B cell (primary cell): ENCODE data around the gene USP12. TPM values are rescaled to one million over a fixed set of nuclear protein-coding genes. Genes with fewer than 3 reads are reported as not detected.

Source experiments
- ATAC-seq: fragments of 200-7000 bp; cut with Tn5 transposase; one replicate; pipeline ENCODE4 v1.10.0; 2021; ENCODE audit warnings: low read depth, mild to moderate bottlenecking, moderate number of reproducible peaks, moderate library complexity
- CTCF ChIA-PET: fragments of 350-600 bp; sonication (Branson Sonifier 250); formaldehyde crosslinking; loops from one replicate; lab custom pipeline; 2021; ENCODE audit warnings: antibody characterized with exemption, inconsistent platforms; lab: Charles Lee
- POLR2A ChIA-PET: fragments of 350-600 bp; sonication (Branson Sonifier 250); formaldehyde crosslinking; loops from one replicate; lab custom pipeline; 2021; ENCODE audit warnings: antibody characterized with exemption; lab: Charles Lee
- DNase-seq: peaks from one replicate; pipeline ENCODE4 v3.0.0; 2013
- H2AFZ ChIP-seq: 2 replicates; pipeline ENCODE4 v1.6.1; 2012; ENCODE audit warnings: mild to moderate bottlenecking, low read depth, low read length; ENCODE audit not compliant: insufficient read depth, poor library complexity, severe bottlenecking
- H3K27ac ChIP-seq, 2 donors: 1 replicate in 1 of 2; 2 replicates in 1 of 2; pipeline ENCODE4 v1.5.1; 2012 to 2013; ENCODE audit warnings: low read length in 2 of 2, mild to moderate bottlenecking in 2 of 2, moderate library complexity in 1 of 2
- H3K27me3 ChIP-seq, 4 experiments: fragments of 200-600 bp in 1 of 4; sonication (generic) in 1 of 4; replicated peaks in 1 of 4; 1 replicate in 2 of 4; 2 replicates in 2 of 4; pipeline versions ENCODE4 v1.6.1 to v1.7.0; 2013 to 2016; ENCODE audit warnings: low read length in 3 of 4, mild to moderate bottlenecking in 2 of 4, mixed read lengths in 1 of 4, moderate library complexity in 1 of 4; ENCODE audit not compliant: insufficient read depth in 4 of 4, control insufficient read depth in 3 of 4; ENCODE audit errors: control extremely low read depth in 1 of 4
- H3K36me3 ChIP-seq, 2 experiments: replicated peaks in 1 of 2; 1 replicate in 1 of 2; 2 replicates in 1 of 2; pipeline versions ENCODE4 v1.6.1 to v1.7.1; 2013; ENCODE audit warnings: low read length in 1 of 2; ENCODE audit not compliant: insufficient read depth in 2 of 2, control insufficient read depth in 1 of 2; ENCODE audit errors: control extremely low read depth in 1 of 2, extremely low read depth in 1 of 2
- H3K4me1 ChIP-seq, 2 donors: fragments of 200-600 bp in 1 of 2; sonication (generic) in 1 of 2; 1 replicate in 1 of 2; 2 replicates in 1 of 2; pipeline versions ENCODE4 v1.5.1 to v1.6.1; 2013 to 2017; ENCODE audit warnings: low read length in 2 of 2; ENCODE audit not compliant: control insufficient read depth in 2 of 2, insufficient read depth in 2 of 2
- H3K4me2 ChIP-seq: replicated peaks from 2 replicates; pipeline ENCODE3; 2012; ENCODE audit warnings: mild to moderate bottlenecking, low read depth, low read length; ENCODE audit not compliant: poor library complexity, severe bottlenecking
- H3K4me3 ChIP-seq, 5 experiments: fragments of 200-600 bp in 1 of 5; sonication (generic) in 1 of 5; 1 replicate in 3 of 5; 2 replicates in 2 of 5; pipeline versions ENCODE4 v1.5.1 to v1.7.0; 2011 to 2016; ENCODE audit warnings: low read length in 4 of 5, mild to moderate bottlenecking in 4 of 5, low read depth in 2 of 5, control low read depth in 1 of 5, moderate library complexity in 1 of 5; ENCODE audit not compliant: insufficient read depth in 1 of 5; ENCODE audit errors: control extremely low read depth in 1 of 5, extremely low read depth in 1 of 5
- H3K79me2 ChIP-seq: fragments of 200-600 bp; sonication (generic); one replicate; pipeline ENCODE4 v1.6.0; 2016; ENCODE audit warnings: low read length; ENCODE audit not compliant: control insufficient read depth, insufficient read depth
- H3K9ac ChIP-seq: fragments of 200-600 bp; sonication (generic); 2 replicates; pipeline ENCODE4 v1.6.1; 2017; ENCODE audit warnings: mild to moderate bottlenecking, low read length, moderate library complexity
- H3K9me3 ChIP-seq, 3 donors: one replicate each; pipeline versions ENCODE4 v1.6.1 to v1.7.1; 2013; ENCODE audit warnings: low read length in 2 of 3; ENCODE audit not compliant: control insufficient read depth in 2 of 3, insufficient read depth in 1 of 3; ENCODE audit errors: control extremely low read depth in 1 of 3
- H4K20me1 ChIP-seq: 2 replicates; pipeline ENCODE4 v1.6.0; 2012; ENCODE audit warnings: mild to moderate bottlenecking, low read length; ENCODE audit not compliant: insufficient read depth, control insufficient read depth, poor library complexity, severe bottlenecking
- H3K27ac Mint-ChIP-seq: one replicate; pipeline ENCODE4 v1.8.0; 2021; ENCODE audit warnings: mixed read lengths
- H3K27me3 Mint-ChIP-seq: one replicate; pipeline ENCODE4 v1.8.0; 2021; ENCODE audit warnings: mixed read lengths
- H3K4me1 Mint-ChIP-seq: one replicate; pipeline ENCODE4 v1.8.0; 2021; ENCODE audit warnings: mixed read lengths
- H3K4me3 Mint-ChIP-seq: one replicate; pipeline ENCODE4 v1.8.0; 2021; ENCODE audit warnings: mixed read lengths
- H3K9me3 Mint-ChIP-seq: one replicate; pipeline ENCODE4 v1.8.0; 2022; ENCODE audit warnings: mixed read lengths; ENCODE audit not compliant: insufficient read depth
- CTCF ChIP-seq: fragments of 200-600 bp; IDR thresholded peaks from one replicate; pipeline ENCODE4 v1.8.0; 2022; ENCODE audit warnings: antibody characterized with exemption, mild to moderate bottlenecking
- EZH2 ChIP-seq: IDR thresholded peaks from 2 replicates; pipeline ENCODE4 v1.6.1; 2012; ENCODE audit warnings: borderline replicate concordance, low read depth, mild to moderate bottlenecking, moderate library complexity, low read length; ENCODE audit not compliant: insufficient read depth, poor library complexity, severe bottlenecking
- WGBS: methylation state at CpG from one replicate; pipeline ENCODE4 v1.1.5; 2013; ENCODE audit warnings: missing lambda C conversion rate; ENCODE audit not compliant: insufficient coverage; 5-methylcytosine and 5-hydroxymethylcytosine counted together
- intact Hi-C: fragments of 100-400 bp; cut with micrococcal nuclease; formaldehyde crosslinking; loops from one replicate; pipeline ENCODE4 v1.10.0; 2022
- polyA plus RNA-seq: library from polyadenylated mRNA; depleted of rRNA; stranded (reverse); fragments of >200 nt; gene quantifications from 2 replicates; pipeline ENCODE4 v1.2.3, GENCODE V29; 2012
- total RNA-seq, 2 donors: library from RNA; stranded (reverse); fragments of 120-200 nt in 1 of 2; gene quantifications; 1 replicate in 1 of 2; 2 replicates in 1 of 2; pipeline versions ENCODE4 v1.2.3 to v1.2.4, GENCODE V29; 2013 to 2022

Gene USP12
- total and polyA plus RNA-seq, 2 donors (not counting 1 experiment from before 2014, with no cell fraction given), result 21.7 to 46.3 TPM

GRCh38 chr13:27186295-27186694 is 14.7 kb upstream of the USP12 start:
- DNase-seq, result no peak
- H3K4me3 Mint-ChIP-seq, result no peak overlapping the region
- H3K9me3 ChIP-seq, result peaks cover 0 to 3% (median 0%) of the 10 kb centered on the region in 3 donors
- H3K27me3 ChIP-seq, result no peaks in the 10 kb centered on the region
- no peak overlapping the region for H2AFZ ChIP-seq
- no peak overlapping the region for H3K27ac Mint-ChIP-seq
- no peak for ATAC-seq
- peaks cover 3% of the 10 kb centered on the region for H3K9me3 Mint-ChIP-seq
- CTCF ChIA-PET, result no interaction called here
- no peaks in the 10 kb centered on the region for H3K4me1 ChIP-seq
- no peaks in the 10 kb centered on the region for H4K20me1 ChIP-seq
- H3K36me3 ChIP-seq, result no peaks in the 10 kb centered on the region
- no peak overlapping the region for H3K4me3 ChIP-seq
- H3K79me2 ChIP-seq, result no peaks in the 10 kb centered on the region
- H3K27me3 Mint-ChIP-seq, result no peaks in the 10 kb centered on the region
- H3K4me1 Mint-ChIP-seq, result no peaks in the 10 kb centered on the region
- TF ChIP-seq CTCF (no peak), EZH2 (no peak)
- intact Hi-C loops, result no loop called here
- H3K9ac ChIP-seq, result no peak overlapping the region
- POLR2A ChIA-PET, result no interaction called here
- no peak overlapping the region for H3K4me2 ChIP-seq
- WGBS, result 86% methylated on average over 2 of the region's 5 CpGs
- no peak overlapping the region for H3K27ac ChIP-seq

GRCh38 chr13:27183561-27184147 is 12.0 kb upstream of the USP12 start:
- no peaks in the 10 kb centered on the region for H3K36me3 ChIP-seq
- no peak overlapping the region for H3K27ac Mint-ChIP-seq
- H3K9me3 ChIP-seq, result peaks cover 0 to 3% (median 0%) of the 10 kb centered on the region in 3 donors
- H3K4me1 ChIP-seq, result no peaks in the 10 kb centered on the region
- POLR2A ChIA-PET, result no interaction called here
- H3K4me1 Mint-ChIP-seq, result no peaks in the 10 kb centered on the region
- no peak overlapping the region for H3K4me3 Mint-ChIP-seq
- DNase-seq (no peak), ATAC-seq (no peak)
- no peaks in the 10 kb centered on the region for H3K27me3 ChIP-seq
- H3K27ac ChIP-seq, result no peak overlapping the region
- H2AFZ ChIP-seq, result no peak overlapping the region
- CTCF ChIA-PET, result interaction anchor here (0.5 to 0.7 kb wide), 3 partner anchors 57 to 85 kb away, joined by 3 to 4 read pairs (median 3); no protein-coding TSS in a partner anchor
- H3K27me3 Mint-ChIP-seq, result no peaks in the 10 kb centered on the region
- H3K79me2 ChIP-seq, result no peaks in the 10 kb centered on the region
- H4K20me1 ChIP-seq, result no peaks in the 10 kb centered on the region
- H3K4me2 ChIP-seq, result no peak overlapping the region
- peaks cover 3% of the 10 kb centered on the region for H3K9me3 Mint-ChIP-seq
- TF ChIP-seq CTCF, result no peak
- no peak for TF ChIP-seq EZH2
- WGBS, result 92% methylated on average over 7 of the region's 9 CpGs
- intact Hi-C loops, result no loop called here
- H3K4me3 ChIP-seq, result no peak overlapping the region
- H3K9ac ChIP-seq, result no peak overlapping the region
